Measurements from ENCODE around the gene SUPT3H.

SUPT3H gene

DNA sequence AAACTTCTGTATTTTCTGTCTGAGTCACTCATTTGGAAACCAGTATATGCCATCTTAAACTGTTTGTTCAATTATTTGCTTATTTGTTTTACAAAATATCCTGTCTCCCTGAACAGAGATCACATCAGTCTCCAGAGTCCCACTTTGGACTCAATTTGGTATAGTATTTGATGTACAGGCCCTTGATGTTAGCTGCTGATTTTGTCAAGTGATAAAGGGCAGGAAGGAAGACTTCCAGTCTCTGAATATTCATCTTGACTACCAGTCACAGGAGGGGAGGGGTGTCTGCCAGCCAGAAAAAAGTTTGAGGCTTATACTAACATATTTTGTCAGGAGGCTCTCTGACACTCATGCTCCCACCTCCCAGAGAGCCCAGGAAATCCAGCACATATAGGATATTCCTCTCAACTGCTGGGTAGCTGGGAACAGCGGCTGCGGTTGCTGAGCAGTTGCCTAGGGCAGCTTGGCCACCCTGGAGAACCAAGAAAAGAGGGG, 426.4 kb downstream of the SUPT3H start:
- TF ChIP-seq, protein P1, sequence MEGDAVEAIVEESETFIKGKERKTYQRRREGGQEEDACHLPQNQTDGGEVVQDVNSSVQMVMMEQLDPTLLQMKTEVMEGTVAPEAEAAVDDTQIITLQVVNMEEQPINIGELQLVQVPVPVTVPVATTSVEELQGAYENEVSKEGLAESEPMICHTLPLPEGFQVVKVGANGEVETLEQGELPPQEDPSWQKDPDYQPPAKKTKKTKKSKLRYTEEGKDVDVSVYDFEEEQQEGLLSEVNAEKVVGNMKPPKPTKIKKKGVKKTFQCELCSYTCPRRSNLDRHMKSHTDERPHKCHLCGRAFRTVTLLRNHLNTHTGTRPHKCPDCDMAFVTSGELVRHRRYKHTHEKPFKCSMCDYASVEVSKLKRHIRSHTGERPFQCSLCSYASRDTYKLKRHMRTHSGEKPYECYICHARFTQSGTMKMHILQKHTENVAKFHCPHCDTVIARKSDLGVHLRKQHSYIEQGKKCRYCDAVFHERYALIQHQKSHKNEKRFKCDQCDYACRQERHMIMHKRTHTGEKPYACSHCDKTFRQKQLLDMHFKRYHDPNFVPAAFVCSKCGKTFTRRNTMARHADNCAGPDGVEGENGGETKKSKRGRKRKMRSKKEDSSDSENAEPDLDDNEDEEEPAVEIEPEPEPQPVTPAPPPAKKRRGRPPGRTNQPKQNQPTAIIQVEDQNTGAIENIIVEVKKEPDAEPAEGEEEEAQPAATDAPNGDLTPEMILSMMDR (IDR thresholded peaks at IDR 0.05; ENCODE audit: low read depth, low read length, missing control alignments), result no peak
- H3K4me3 ChIP-seq (replicated peaks; ENCODE audit: low read depth, low read length), result no peak overlapping the region
- DNase-seq (ENCODE audit: extremely low read depth, low read depth), result no peak

DNA sequence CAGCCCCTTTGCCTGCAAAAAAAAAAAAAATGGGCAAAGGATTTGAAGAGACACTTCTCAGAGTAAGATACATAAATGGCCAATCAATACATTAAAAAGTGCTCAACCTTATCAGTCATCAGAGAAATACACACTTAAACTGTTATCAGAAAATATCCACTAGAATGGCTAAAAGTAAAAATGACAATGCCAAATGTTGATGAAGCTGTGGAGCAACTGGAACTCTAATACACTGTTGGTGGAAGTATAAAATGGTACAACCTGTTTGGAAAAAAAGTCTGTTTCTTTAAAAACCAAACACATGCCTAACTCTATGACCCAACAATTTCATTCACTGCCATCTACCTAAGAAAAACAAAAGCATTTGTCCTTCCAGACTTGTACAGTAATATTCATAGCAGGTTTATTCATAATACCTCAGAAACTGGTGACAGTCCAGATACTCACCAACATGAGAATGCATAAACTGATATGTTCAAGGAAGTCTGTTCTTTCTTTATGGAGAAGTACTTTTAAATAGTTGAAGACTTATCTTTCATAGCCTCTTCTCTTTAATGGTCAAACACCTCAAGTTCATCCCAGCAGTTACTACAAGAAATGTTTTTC, 428.0 kb downstream of the SUPT3H start:
- DNase-seq (ENCODE audit: extremely low read depth, low read depth), result no peak
- H3K4me3 ChIP-seq (replicated peaks; ENCODE audit: low read depth, low read length), result no peak overlapping the region
- TF ChIP-seq, protein P1 (IDR thresholded peaks at IDR 0.05; ENCODE audit: low read depth, low read length, missing control alignments), result no peak

DNA sequence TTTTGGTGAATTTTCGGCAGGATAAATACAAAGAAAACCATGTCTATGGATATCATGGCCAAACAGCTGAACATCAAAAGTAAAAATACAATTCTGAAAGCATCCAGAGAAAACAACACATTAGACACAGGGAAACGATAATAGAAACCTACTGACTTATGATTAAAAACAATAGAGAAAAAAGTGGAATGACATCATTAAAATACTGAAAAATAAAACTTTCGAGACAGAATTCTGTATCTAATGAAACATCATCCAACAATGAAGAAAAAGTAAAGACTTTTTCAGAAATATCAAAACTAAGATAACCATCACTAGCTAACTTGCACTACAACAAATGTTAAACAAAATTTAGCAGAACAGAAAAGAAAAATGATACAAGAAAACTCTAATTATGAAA, 434.2 kb downstream of the SUPT3H start:
- TF ChIP-seq, protein P1 (IDR thresholded peaks at IDR 0.05; ENCODE audit: low read depth, low read length, missing control alignments), result no peak
- H3K4me3 ChIP-seq (replicated peaks; ENCODE audit: low read depth, low read length), result no peak overlapping the region
- no peak for DNase-seq (ENCODE audit: extremely low read depth, low read depth)

DNA sequence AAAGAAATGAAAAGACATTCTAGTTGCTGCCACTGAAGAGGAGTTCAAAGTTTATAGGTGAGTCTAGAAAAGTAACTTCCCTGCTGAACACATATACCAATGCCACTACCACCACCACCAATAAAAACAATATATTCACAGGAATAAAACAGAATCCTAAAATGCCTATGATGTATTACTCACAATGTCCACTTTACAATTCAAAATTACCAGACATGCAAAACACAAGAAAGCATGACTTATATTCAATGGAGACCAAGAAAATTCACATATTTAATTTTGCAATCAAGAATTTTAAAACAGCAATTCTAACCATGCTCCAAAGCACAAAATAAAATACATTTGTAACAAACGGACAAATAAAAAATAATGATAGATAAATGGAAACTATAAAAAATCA, 434.9 kb downstream of the SUPT3H start:
- TF ChIP-seq, protein P1 (IDR thresholded peaks at IDR 0.05; ENCODE audit: low read depth, low read length, missing control alignments), result no peak
- H3K4me3 ChIP-seq (replicated peaks; ENCODE audit: low read depth, low read length), result no peak overlapping the region
- DNase-seq (ENCODE audit: extremely low read depth, low read depth), result no peak

DNA sequence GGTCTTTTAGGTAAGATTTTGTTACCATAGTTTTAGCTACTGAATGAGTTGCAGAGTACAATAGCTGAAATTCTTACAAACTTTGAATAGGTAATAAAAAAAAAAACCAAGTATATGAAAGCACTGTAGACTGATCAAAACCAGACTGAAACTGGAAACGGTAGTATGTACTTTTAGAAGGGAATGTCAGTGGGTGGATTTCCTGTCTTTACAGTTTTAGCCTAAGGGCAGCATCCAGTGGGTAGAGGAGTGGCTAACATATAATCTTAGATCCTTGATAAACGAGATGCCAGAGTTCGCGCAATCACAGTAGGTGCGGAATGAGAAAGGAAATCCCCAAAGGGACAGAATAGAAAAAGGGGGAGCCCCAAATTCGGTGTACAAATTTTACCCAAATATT, 435.5 kb downstream of the SUPT3H start:
- DNase-seq (ENCODE audit: extremely low read depth, low read depth), result no peak
- TF ChIP-seq, protein P1 (IDR thresholded peaks at IDR 0.05; ENCODE audit: low read depth, low read length, missing control alignments), result no peak
- no peak overlapping the region for H3K4me3 ChIP-seq (replicated peaks; ENCODE audit: low read depth, low read length)

DNA sequence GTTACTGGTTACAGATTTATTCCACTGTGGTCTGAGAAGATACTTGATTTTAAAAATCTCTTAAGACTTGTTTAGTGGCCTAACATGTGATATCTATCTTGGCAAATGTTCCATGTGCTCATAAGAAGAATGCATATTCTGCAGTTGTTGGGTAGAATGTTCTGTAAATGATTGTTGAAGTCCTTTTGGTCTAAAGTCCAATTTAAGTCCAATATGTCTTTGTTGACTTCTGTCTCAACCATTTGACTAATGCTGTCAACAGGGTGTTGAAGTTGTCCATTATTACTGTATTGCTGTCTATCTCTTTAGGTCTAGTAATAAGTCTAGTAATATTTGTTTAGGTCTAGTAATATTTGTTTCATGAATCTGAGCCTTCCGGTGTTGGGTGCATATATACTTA, 437.4 kb downstream of the SUPT3H start:
- no peak for DNase-seq (ENCODE audit: extremely low read depth, low read depth)
- TF ChIP-seq, protein P1 (IDR thresholded peaks at IDR 0.05; ENCODE audit: low read depth, low read length, missing control alignments), result no peak
- H3K4me3 ChIP-seq (replicated peaks; ENCODE audit: low read depth, low read length), result no peak overlapping the region
